ENCODE data around the gene ARHGAP32.

Gene ARHGAP32

DNA sequence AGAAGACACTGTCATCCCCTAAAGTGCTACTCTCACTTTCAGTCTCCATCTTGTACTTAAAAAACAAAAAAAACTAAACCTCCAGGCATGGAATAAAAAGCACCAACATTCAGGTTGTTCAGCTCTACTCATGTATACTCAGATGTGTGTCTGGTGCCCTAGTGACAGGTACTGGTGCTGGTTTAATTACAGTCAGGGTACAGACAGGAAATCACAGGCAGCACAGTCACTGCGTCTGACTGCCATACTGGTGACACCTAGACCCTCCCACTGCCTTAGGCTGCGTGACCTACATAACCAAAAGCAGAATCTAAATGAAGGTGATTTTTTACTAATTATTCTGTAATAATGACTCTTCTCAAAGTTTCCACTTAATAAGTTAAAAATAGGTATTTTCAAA is at the start of gene ARHGAP32:
Gene ARHGAP32 (minus strand): TSS at position 176 of the 400 bp plus-strand sequence. CDS start 127 bp downstream, at position 49.
- no peak for DNase-seq

GRCh38 chr11:129239207-129239606 is 47.1 kb upstream of the ARHGAP32 start:
- DNase-seq = no peak

GRCh38 chr11:129237880-129238638 is 45.9 kb upstream of the ARHGAP32 start:
- DNase-seq = no peak

DNA sequence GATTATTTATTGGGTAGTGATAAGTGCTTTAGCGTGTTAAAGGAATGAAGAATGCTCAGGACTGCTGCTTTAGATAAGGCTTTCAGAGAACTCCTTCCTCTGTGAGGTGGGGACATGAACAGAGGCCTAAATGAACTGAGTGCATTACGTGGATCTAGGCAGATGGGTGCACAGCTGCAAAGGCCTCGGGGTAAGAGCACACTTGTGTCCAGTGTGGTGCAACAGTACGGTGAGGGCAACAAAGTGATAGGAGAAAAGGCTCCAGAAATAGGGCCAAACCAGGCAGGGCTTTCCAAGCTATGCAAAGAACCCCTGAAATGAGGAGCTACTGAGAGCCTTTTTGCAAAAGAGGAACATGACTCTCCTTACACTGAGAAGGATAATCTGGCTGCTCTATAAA is 45.3 kb upstream of the ARHGAP32 start:
- no peak for DNase-seq

DNA sequence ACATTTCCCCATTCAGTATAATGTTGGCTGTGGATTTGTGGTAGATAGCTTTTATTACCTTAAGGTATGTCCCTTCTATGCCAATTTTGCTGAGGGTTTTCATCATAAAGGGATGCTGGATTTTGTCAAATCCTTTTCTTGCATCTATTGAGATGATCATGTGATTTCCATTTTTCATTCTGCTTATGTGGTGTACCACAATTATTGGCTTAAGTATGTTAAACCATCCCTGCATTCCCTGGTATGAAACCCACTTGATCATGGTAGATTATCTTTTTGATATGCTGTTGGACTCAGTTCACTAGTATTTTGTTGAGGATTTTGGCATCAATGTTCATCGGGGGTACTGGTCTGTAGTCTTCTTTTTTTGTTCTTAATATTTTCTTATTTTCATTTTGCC is 44.7 kb upstream of the ARHGAP32 start:
- no peak for DNase-seq

GRCh38 chr11:129234978-129235377 is 42.9 kb upstream of the ARHGAP32 start:
- DNase-seq = no peak

DNA sequence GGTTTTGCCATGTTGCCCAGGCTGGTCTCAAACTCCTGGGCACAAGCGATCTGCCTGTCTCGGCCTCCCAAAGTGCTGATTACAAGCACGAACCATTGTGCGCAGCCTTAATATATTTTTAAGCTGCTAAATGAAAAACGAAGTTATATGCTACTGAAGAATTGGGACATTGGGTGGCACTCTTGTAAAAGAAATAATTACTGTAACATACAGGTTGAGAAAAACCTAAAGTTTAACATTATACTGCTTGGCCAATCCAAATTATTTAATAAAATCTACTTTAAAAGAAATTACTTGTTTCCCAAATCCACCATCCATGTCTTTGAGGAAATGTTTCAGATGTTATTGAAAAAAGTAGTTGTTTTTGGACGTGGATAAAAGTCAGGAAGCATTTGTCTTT is 37.9 kb upstream of the ARHGAP32 start:
- no peak for DNase-seq

GRCh38 chr11:129226207-129226798 is 34.2 kb upstream of the ARHGAP32 start:
- no peak for DNase-seq

- peak; percentile 47 for DNase-seq
These were observed 33.1 kb upstream of the ARHGAP32 start for GRCh38 chr11:129225190-129225589.

- no peak for DNase-seq
These were observed 32.4 kb upstream of the ARHGAP32 start for GRCh38 chr11:129224538-129224937.

DNA sequence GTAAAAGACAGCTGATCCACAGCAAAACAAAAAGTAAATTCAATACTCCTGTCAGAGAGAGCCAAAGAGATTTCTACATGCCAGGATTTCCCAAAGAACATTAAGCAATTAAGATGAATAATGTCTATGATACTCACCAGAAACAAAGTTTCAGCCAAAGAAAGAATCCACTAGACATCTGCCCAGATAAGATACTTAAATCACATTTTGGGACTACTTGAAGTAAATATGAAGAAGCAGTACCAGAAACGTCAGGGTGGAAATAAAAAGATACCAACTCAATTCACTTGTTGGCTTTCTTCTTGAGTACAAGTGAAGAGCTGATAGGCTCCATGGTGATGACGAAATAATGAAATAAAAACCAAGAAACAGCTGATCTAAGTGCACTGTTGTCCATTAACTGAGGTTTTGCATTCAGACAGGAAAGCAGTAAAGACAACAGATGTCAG is 31.6 kb upstream of the ARHGAP32 start:
- DNase-seq = peak; percentile 42

GRCh38 chr11:129223260-129223659 is 31.1 kb upstream of the ARHGAP32 start:
- no peak for DNase-seq

DNA sequence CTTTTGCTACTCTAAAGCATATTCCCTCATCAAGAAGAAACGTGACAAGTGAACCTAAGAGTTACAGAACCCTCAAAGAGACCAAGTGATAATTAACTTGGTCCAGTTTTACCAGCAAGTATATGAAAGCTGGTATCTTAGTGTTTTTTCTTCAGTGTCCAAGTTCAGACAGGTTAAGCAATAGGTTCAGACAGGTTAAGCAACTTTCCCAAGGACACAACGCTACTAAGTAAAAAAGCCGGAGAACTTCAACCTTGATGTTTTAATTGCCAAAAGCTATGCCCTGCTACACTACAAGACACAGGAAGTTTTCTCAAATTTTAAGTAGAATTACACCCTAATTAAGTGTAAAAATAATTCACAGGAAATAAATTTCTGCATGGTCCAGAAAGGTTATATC is 30.0 kb upstream of the ARHGAP32 start:
- DNase-seq = no peak

- no peak for DNase-seq
These were observed 23.6 kb upstream of the ARHGAP32 start for GRCh38 chr11:129215506-129216245.

- DNase-seq = no peak
These were observed 22.7 kb upstream of the ARHGAP32 start for GRCh38 chr11:129214710-129215295.

DNA sequence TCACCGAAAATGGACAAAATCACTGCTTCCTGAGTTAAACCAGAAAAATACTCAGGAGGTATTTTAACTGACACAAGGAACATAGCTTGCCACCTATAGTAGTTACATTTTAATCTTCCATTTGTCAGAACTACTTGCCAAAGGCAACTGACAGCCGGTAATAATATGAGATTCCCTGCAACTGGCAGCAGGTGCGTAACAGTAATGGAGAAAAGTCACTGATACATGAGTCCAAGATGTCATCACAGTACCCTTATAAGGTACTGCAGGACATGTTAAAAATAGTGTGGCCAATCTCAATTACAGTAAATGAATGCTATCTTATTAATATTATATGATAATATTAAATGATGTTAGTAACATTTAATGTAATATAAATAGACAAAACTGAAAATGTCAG is 21.1 kb upstream of the ARHGAP32 start:
- no peak for DNase-seq

GRCh38 chr11:129211397-129211796 is 19.3 kb upstream of the ARHGAP32 start:
- no peak for DNase-seq

GRCh38 chr11:129210831-129211181 is 18.7 kb upstream of the ARHGAP32 start:
- DNase-seq = no peak

GRCh38 chr11:129209891-129210830 is 18.0 kb upstream of the ARHGAP32 start:
- DNase-seq = peak; percentile 27

- peak; percentile 15 for DNase-seq
These were observed 16.7 kb upstream of the ARHGAP32 start for GRCh38 chr11:129208863-129209262.

GRCh38 chr11:129204150-129204838 is 12.2 kb upstream of the ARHGAP32 start:
- DNase-seq = no peak

- DNase-seq = no peak
These were observed 10.5 kb upstream of the ARHGAP32 start for GRCh38 chr11:129202646-129203045.
